Fibroblast of peridontal ligament (primary cell): Measurements from ENCODE around the gene TEDC2.
A peak's percentile ranks its signal among the peaks of the same experiment; 100 is the strongest.
"Not testable (repeated sequence)": the region's sequence is repeated elsewhere in the genome, so short reads cannot be mapped to it uniquely, and the experiment has no call there.

Source experiments
- DNase-seq: peaks from one replicate; pipeline ENCODE4 v3.0.0-alpha.2; 2010; ENCODE audit errors: extremely low read depth

The TEDC2 gene, protein sequence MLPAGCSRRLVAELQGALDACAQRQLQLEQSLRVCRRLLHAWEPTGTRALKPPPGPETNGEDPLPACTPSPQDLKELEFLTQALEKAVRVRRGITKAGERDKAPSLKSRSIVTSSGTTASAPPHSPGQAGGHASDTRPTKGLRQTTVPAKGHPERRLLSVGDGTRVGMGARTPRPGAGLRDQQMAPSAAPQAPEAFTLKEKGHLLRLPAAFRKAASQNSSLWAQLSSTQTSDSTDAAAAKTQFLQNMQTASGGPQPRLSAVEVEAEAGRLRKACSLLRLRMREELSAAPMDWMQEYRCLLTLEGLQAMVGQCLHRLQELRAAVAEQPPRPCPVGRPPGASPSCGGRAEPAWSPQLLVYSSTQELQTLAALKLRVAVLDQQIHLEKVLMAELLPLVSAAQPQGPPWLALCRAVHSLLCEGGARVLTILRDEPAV

DNA sequence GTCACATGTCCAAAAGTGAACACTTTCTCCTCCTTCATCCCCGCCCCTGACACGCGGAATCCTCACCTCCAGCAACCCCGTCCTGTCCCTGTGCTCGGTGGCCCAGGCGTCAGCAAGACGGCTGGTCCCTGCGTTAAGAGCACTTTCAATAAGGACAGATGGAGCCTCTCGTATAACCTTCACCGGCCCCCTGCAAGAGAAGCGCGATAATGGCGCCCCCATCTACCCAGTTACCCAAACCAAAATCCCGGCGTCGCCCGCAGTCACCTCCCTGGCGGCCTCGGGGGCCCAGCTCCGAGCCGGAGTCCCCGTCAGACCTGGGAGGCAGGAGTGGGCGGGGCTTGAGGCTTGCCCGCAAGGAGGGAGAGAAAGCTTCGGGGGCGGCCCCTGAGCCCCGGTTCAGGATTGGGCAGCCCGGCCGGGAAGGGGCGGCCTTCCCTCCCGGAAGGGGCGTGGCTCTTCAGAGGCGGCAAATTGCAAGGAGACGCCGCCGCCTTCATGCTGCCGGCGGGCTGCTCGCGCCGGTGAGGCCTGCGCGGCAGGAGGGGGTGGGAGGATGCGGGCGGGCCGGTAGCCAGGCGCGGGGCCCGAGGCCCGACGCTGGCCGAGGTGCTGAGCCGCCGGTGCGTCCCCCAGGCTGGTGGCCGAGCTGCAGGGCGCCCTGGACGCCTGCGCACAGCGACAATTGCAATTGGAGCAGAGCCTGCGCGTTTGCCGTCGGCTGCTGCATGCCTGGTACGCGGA, at the start of gene TEDC2:
Gene TEDC2 (plus strand): TSS at position 463 of the 744 bp plus-strand sequence. CDS start 36 bp downstream, at position 499.
- DNase-seq: peak; percentile 78

- DNase-seq: no peak
Measured at GRCh38 chr16:2415085-2415484, 44.8 kb upstream of the TEDC2 start.

DNA sequence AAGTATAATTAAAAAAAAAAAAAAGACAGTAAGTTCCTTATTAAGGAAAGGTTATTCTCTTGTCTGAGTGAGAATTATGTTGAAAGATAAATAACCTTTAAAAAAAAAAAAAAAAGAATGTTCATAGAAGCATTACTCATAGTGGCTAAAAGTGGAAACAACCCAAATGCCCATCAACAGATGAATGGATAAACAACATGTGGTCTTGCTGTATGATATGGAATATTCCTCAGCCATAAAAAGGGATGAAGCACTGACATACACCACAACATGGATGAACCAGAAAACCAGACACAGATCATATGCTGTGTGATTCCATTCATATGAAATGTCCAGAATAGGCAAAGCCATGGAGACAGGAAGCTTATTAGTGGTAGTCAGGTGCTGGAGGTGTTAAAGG, 39.9 kb upstream of the TEDC2 start:
- DNase-seq: no peak

DNA sequence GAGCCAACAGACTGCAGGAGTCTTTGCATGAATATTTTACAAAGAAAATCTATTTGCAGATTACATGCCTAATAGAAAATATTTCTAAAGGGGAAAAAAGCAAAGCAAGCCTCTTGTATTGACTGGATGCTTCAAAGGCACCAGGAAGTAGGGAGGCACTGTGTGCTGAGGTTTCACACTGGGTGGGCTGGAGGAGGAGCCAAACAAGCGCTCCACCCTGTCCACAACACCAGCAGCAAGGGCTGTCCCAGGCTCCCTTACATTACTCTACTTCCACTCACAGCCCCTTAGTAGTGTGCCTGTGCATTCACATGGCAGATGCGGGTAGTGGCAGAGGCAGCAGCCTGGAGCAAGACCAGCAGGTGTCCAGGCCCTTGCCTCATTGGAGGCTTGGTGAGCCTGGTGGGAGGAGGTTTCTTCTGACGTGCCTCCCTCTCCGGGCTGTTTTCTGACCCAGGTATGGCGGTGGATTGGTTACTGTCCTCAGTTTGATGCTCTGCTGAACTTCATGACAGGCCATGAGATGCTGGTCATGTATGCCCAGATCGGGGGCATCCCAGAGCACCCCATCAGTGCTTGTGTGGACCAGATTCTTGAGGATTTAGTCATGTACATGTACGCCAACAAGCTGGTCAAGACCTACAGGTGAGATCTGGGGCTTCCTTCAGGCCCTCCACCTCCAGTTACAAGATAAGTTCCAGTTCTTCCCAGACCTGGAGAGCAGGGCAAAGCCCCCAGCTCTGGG, 37.6 kb upstream of the TEDC2 start:
- no peak for DNase-seq

GRCh38 chr16:2424061-2425007, 35.6 kb upstream of the TEDC2 start:
- no peak for DNase-seq

GRCh38 chr16:2425008-2425518, 34.8 kb upstream of the TEDC2 start:
- DNase-seq: no peak

DNA sequence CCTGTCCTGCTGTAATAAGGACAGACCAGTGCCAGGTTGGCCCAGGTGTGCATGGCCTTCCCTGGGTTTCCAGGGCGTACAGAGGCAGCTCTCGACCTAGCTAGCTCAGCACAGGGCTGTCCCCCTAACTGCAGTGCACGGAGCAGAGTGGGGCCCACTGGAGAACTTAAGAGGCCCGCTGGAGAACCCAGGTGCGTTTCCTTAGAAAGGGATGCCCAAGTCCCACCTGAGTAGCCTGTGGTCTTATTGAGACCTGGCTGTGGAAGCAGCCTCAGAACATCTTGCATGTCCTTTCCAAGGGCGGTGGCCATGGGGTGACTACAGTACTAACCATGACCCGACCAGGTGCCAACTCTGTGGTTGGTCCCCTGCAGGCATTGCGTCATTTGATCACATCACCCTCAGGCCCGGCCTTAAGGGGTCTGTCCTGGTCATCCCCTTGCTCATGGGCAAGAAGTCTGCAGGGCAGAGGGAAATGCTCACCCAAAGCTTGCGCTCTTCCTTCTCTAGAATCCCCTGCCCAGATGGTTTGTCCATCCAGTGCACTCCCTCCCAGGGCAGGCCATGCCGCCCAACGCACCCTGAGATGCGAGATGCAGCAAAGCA, 34.0 kb upstream of the TEDC2 start:
- DNase-seq: no peak

GRCh38 chr16:2426941-2427361, 33.0 kb upstream of the TEDC2 start:
- DNase-seq: no peak

GRCh38 chr16:2427526-2427925, 32.4 kb upstream of the TEDC2 start:
- no peak for DNase-seq

DNA sequence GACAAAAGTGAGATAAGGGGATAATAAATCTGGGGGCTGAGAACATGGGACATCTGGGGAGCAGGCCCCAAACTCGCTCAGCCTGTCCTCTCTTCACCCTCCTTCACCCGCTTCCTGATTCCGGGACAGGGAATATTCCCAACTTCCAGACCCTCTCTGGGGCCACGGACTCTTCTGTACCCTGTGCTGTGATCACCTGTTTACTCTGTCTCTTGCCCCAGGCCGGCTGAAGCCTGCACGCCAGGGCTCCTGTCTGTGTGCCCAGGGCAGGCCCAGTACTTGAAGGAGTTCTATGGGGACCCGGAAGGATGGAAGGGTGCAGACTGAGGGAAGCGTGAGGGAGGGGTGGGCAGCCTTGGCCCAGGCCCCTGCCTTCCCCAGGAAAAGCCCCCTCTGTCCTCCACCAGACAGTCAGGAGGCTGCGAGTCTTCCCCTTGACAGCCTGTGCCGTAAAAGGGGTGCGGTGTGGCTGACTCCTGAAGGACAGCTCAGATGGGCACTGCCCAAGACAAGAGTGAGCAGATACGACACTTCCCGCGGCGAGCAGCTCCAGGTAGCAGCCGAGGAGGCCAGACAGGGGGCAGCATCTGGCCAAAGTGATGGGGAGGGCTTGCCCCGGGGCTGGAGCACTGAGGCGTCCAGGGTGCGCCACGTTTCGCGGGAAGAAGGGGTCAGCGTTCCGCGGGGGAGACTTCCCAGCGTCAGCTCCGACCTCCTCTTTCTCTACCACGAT, 31.7 kb upstream of the TEDC2 start:
- DNase-seq: no peak

DNA sequence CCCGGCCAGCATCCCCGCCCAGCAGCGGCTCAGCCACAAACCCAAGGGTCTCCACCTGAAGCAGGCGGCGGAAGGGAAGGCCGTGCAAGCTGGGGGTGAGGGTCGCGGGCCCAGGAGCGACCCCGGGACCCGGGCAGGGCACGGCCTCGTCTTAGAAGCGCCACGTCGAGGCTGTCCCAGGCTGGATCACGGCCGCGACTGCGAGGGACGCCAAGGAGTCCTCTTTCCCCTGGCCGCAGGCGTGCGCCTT, 31.2 kb upstream of the TEDC2 start:
- DNase-seq: no peak

- DNase-seq: peak; percentile 89
Measured at GRCh38 chr16:2429034-2429770, 30.7 kb upstream of the TEDC2 start, which contains the start of gene CCNF. TSS of gene CCNF (plus strand) at chr16:2429447. CDS start at chr16:2429482, 35 bp downstream.

- peak; percentile 27 for DNase-seq
Measured at GRCh38 chr16:2429771-2430663, 29.9 kb upstream of the TEDC2 start.

GRCh38 chr16:2432286-2432685, 27.6 kb upstream of the TEDC2 start:
- DNase-seq: no peak

DNA sequence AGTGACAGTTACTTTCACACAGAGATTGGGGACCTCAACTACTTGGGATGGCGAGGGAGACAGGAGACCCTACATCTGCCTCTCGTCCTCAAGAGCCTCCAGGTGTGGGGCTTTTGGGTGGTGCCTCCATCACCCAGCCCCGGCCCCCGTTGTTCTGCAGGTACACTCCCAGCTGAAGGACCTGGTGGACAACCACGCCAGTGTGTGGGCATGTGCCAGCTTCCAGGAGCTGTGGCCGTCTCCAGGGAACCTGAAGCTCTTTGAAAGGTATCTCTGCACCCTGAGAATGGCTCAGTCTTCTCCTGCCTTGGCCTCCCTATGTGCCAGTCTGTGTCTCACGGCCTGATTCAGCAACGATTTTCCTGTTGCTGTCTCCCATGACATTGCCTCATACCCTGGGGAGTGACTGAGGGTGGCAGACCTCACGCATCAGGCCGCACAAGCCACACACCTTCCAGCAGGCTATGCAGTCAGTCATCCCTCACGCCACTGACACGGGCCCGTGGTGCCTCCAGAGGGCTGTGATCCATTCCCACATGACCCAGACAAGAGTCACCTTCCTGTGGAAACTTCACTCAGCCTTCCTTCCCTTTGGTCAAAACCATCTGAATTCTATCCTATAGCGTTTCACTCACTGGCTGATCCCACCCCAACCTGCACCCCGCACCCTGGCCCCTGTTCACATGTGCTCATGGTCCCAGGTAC, 27.0 kb upstream of the TEDC2 start:
- DNase-seq: no peak

DNA sequence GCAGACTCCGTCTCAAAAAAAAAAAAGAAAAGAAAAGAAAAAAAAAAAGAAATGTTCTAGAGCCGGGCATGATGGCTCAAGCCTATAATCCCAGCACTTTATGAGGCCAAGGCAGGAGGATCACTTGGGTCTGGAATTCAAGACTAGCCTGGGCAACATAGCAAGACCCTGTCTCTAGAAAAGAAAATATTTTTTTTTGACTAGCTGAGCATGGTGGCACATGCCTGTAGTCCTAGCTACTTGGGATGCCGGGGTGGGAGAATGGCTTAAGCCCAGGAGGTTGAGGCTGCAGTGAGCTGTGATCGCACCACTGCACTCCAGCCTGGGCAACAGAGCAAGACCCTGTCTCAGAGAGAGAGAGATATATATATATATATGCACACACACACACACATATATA, 24.7 kb upstream of the TEDC2 start:
- not testable (repeated sequence) for DNase-seq

DNA sequence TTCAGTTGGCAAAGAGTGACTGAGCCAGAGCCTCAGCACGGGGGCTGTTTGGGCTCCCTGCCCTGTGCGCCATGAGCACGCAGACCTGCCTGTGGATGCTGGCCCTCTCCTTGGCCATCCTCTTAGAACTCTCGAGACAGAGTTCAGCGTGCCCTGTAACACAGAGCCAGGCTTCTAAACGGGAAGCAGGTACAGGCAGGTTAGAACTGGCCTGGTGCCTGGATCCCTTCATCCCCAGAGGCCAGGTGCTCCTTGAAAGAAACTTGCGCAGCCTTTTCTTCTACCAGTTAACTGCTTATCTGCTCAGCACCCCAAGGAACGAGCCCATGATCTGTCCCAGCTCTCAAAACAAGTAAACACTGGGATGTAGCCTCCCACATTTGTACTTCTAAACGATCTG, 23.8 kb upstream of the TEDC2 start:
- DNase-seq: no peak
